HS-27A (cell line): Measurements from ENCODE around the gene DHFR.
A peak's percentile ranks its signal among the peaks of the same experiment; 100 is the strongest.
"Not testable (repeated sequence)": the region's sequence is repeated elsewhere in the genome, so short reads cannot be mapped to it uniquely, and the experiment has no call there.

ENCODE experiments used
- DNase-seq: peaks from one replicate; pipeline ENCODE4 v3.0.0-alpha.2; 2012; ENCODE audit warnings: low read depth, missing footprints

Gene DHFR

GRCh38 chr5:80654391-80655230, at the start of gene DHFR, which contains the start of gene MSH3:
DHFR (minus strand) TSS chr5:80654983; CDS start chr5:80654489, 494 bp downstream.
MSH3 (plus strand) TSS chr5:80654652; CDS start chr5:80654728, 76 bp downstream.
- DNase-seq, result peak; percentile 48

- no peak for DNase-seq
Observed at GRCh38 chr5:80704221-80704620, 49.4 kb upstream of the DHFR start.

- DNase-seq, result no peak
Observed at GRCh38 chr5:80703747-80704146, 49.0 kb upstream of the DHFR start.

GRCh38 chr5:80703291-80703690, 48.5 kb upstream of the DHFR start:
- DNase-seq, result no peak

- DNase-seq, result no peak
Observed at GRCh38 chr5:80701597-80701996, 46.8 kb upstream of the DHFR start.

- DNase-seq, result no peak
Observed at GRCh38 chr5:80698369-80698768, 43.6 kb upstream of the DHFR start.

GRCh38 chr5:80697100-80697499, 42.3 kb upstream of the DHFR start:
- no peak for DNase-seq

- DNase-seq, result no peak
Observed at GRCh38 chr5:80696450-80696849, 41.7 kb upstream of the DHFR start.

GRCh38 chr5:80695666-80696065, 40.9 kb upstream of the DHFR start:
- no peak for DNase-seq

GRCh38 chr5:80689627-80690026, 34.8 kb upstream of the DHFR start:
- no peak for DNase-seq

- DNase-seq, result no peak
Observed at GRCh38 chr5:80688648-80689420, 34.1 kb upstream of the DHFR start.

GRCh38 chr5:80686757-80687156, 32.0 kb upstream of the DHFR start:
- DNase-seq, result no peak

GRCh38 chr5:80676706-80677105, 21.9 kb upstream of the DHFR start:
- no peak for DNase-seq

GRCh38 chr5:80672140-80672736, 17.5 kb upstream of the DHFR start:
- DNase-seq, result no peak

- DNase-seq, result no peak
Observed at GRCh38 chr5:80668016-80668969, 13.5 kb upstream of the DHFR start.

GRCh38 chr5:80667384-80667783, 12.6 kb upstream of the DHFR start:
- no peak for DNase-seq

GRCh38 chr5:80665057-80665456, 10.3 kb upstream of the DHFR start:
- DNase-seq, result no peak

GRCh38 chr5:80662108-80662507, 7.3 kb upstream of the DHFR start:
- DNase-seq, result no peak

- DNase-seq, result not testable (repeated sequence)
Observed at GRCh38 chr5:80660661-80661060, 5.9 kb upstream of the DHFR start.

- DNase-seq, result no peak
Observed at GRCh38 chr5:80659106-80659505, 4.3 kb upstream of the DHFR start.

GRCh38 chr5:80656425-80656824, 1.6 kb upstream of the DHFR start:
- DNase-seq, result no peak
